Fibroblast of lung (primary cell): Measurements from ENCODE around the gene TMC2. TPM values are rescaled to one million over a fixed set of nuclear protein-coding genes. Genes with fewer than 3 reads are reported as not detected.
"Not testable (repeated sequence)": the region's sequence is repeated elsewhere in the genome, so short reads cannot be mapped to it uniquely, and the experiment has no call there.

Source experiments
- DNase-seq, 2 donors: peaks; one replicate each; pipeline versions ENCODE4 v3.0.0 to v3.0.0-alpha.2; 2010; ENCODE audit warnings: low read depth in 2 of 2
- H2AFZ ChIP-seq: 2 replicates; pipeline ENCODE4 v1.5.1; 2012; ENCODE audit warnings: low read length, control low read depth, inconsistent platforms
- H3K27ac ChIP-seq: 2 replicates; pipeline ENCODE4 v1.5.1; 2011; ENCODE audit warnings: low read length, control low read depth; ENCODE audit not compliant: insufficient read depth
- H3K27me3 ChIP-seq: 2 replicates; pipeline ENCODE4 v1.5.1; 2011; ENCODE audit warnings: mild to moderate bottlenecking, low read length; ENCODE audit not compliant: control insufficient read depth, insufficient read depth
- H3K36me3 ChIP-seq: 2 replicates; pipeline ENCODE4 v1.5.1; 2011; ENCODE audit warnings: low read length; ENCODE audit not compliant: control insufficient read depth, insufficient read depth
- H3K4me1 ChIP-seq: 2 replicates; pipeline ENCODE4 v1.5.1; 2011; ENCODE audit warnings: low read length; ENCODE audit not compliant: control insufficient read depth, insufficient read depth; ENCODE audit errors: extremely low read depth
- H3K4me2 ChIP-seq: 2 replicates; pipeline ENCODE4 v1.5.1; 2011; ENCODE audit warnings: low read length, control low read depth; ENCODE audit not compliant: insufficient read depth; ENCODE audit errors: extremely low read depth
- H3K4me3 ChIP-seq, 4 experiments: fragments of 200-600 bp in 1 of 4; sonication (generic) in 1 of 4; replicated peaks in 1 of 4; 2 replicates each; pipeline ENCODE4 v1.5.1; 2011 to 2016; ENCODE audit warnings: low read length in 4 of 4, low read depth in 3 of 4, mild to moderate bottlenecking in 3 of 4, control low read depth in 2 of 4, inconsistent platforms in 1 of 4, mixed read lengths in 1 of 4; ENCODE audit not compliant: insufficient read depth in 1 of 4; ENCODE audit errors: control extremely low read depth in 1 of 4
- H3K79me2 ChIP-seq: 2 replicates; pipeline ENCODE4 v1.5.1; 2012; ENCODE audit warnings: mild to moderate bottlenecking, low read length, inconsistent platforms; ENCODE audit not compliant: control insufficient read depth, insufficient read depth
- H3K9ac ChIP-seq: 2 replicates; pipeline ENCODE4 v1.5.1; 2011; ENCODE audit warnings: mild to moderate bottlenecking, low read length, control low read depth; ENCODE audit not compliant: insufficient read depth
- H3K9me3 ChIP-seq: 2 replicates; pipeline ENCODE4 v1.5.1; 2012; ENCODE audit warnings: low read depth, low read length; ENCODE audit not compliant: control insufficient read depth, insufficient read depth
- H4K20me1 ChIP-seq: 2 replicates; pipeline ENCODE4 v1.5.1; 2011; ENCODE audit warnings: low read length; ENCODE audit not compliant: control insufficient read depth, insufficient read depth; ENCODE audit errors: extremely low read depth
- CTCF ChIP-seq, 2 donors: IDR thresholded peaks in 1 of 2; conservative IDR thresholded peaks in 1 of 2; 1 replicate in 1 of 2; 2 replicates in 1 of 2; pipeline ENCODE4 v1.5.1; 2011 to 2012; ENCODE audit warnings: low read length in 2 of 2, control low read depth in 1 of 2, inconsistent platforms in 1 of 2, low read depth in 1 of 2, mild to moderate bottlenecking in 1 of 2
- EZH2 ChIP-seq: IDR thresholded peaks from 2 replicates; pipeline ENCODE4 v1.5.1; 2012; ENCODE audit warnings: low read length, control low read depth, mild to moderate bottlenecking; ENCODE audit errors: missing control alignments
- polyA plus RNA-seq, 2 donors: library from polyadenylated mRNA; depleted of rRNA in 1 of 2; stranded (reverse) in 1 of 2; unstranded in 1 of 2; fragments of >200 nt; gene quantifications; 2 replicates each; pipeline ENCODE4 v1.2.1, GENCODE V29; 2011 to 2012; ENCODE audit warnings: missing spikeins in 1 of 2
- total RNA-seq: library from RNA; depleted of rRNA; stranded (reverse); fragments of >200 nt; gene quantifications from 2 replicates; pipeline ENCODE4 v1.2.1, GENCODE V29; 2014

The TMC2 gene
- total and polyA plus RNA-seq, 2 donors (not counting 1 experiment from before 2014, with no cell fraction given): under 0.01 TPM; not detected in 1

GRCh38 chr20:2673453-2673852 is 137.1 kb downstream of the TMC2 start:
- no peak overlapping the region for H3K4me3 ChIP-seq
- no peaks in the 10 kb centered on the region for H3K79me2 ChIP-seq
- no peak overlapping the region for H3K27ac ChIP-seq
- no peak for TF ChIP-seq CTCF (conservative IDR thresholded peaks at IDR 0.05 in 1 of 2, IDR thresholded peaks at IDR 0.05 in 1 of 2; ENCODE audit: low read depth in 1 of 2, low read length in 2 of 2)
- TF ChIP-seq EZH2: no peak
- DNase-seq: no peak
- no peaks in the 10 kb centered on the region for H3K4me1 ChIP-seq
- no peak overlapping the region for H3K4me2 ChIP-seq
- H4K20me1 ChIP-seq: no peaks in the 10 kb centered on the region
- no peak overlapping the region for H2AFZ ChIP-seq
- H3K9me3 ChIP-seq: no peaks in the 10 kb centered on the region
- H3K9ac ChIP-seq: no peak overlapping the region
- no peaks in the 10 kb centered on the region for H3K36me3 ChIP-seq
- H3K27me3 ChIP-seq: no peaks in the 10 kb centered on the region

- H3K4me3 ChIP-seq: no peak overlapping the region
- H3K4me1 ChIP-seq: no peaks in the 10 kb centered on the region
- no peaks in the 10 kb centered on the region for H4K20me1 ChIP-seq
- no peaks in the 10 kb centered on the region for H3K9me3 ChIP-seq
- TF ChIP-seq EZH2 (no peak), CTCF (conservative IDR thresholded peaks at IDR 0.05 in 1 of 2, IDR thresholded peaks at IDR 0.05 in 1 of 2; ENCODE audit: low read depth in 1 of 2, low read length in 2 of 2) (no peak)
- no peak overlapping the region for H2AFZ ChIP-seq
- no peaks in the 10 kb centered on the region for H3K79me2 ChIP-seq
- H3K27me3 ChIP-seq: peaks cover 3% of the 10 kb centered on the region
- no peak overlapping the region for H3K4me2 ChIP-seq
- H3K9ac ChIP-seq: no peak overlapping the region
- no peak overlapping the region for H3K27ac ChIP-seq
- no peak for DNase-seq
- H3K36me3 ChIP-seq: no peaks in the 10 kb centered on the region
Observed at GRCh38 chr20:2680046-2680445, 143.7 kb downstream of the TMC2 start.

- H3K9me3 ChIP-seq, H3K27ac ChIP-seq: not testable (repeated sequence)
Observed at GRCh38 chr20:2682040-2682439, 145.7 kb downstream of the TMC2 start.

GRCh38 chr20:2684817-2685216 is 148.4 kb downstream of the TMC2 start:
- not testable (repeated sequence) for H3K27ac ChIP-seq, H3K27me3 ChIP-seq, H3K4me3 ChIP-seq, H3K79me2 ChIP-seq, H3K4me1 ChIP-seq, DNase-seq, H3K9me3 ChIP-seq, H2AFZ ChIP-seq, H3K36me3 ChIP-seq, H3K4me2 ChIP-seq, H4K20me1 ChIP-seq, H3K9ac ChIP-seq

More at GRCh38 chr20:2682040-2682439, 145.7 kb downstream of the TMC2 start:
- DNase-seq, H3K4me3 ChIP-seq, H3K4me1 ChIP-seq, H3K4me2 ChIP-seq, H3K36me3 ChIP-seq, H2AFZ ChIP-seq, H3K27me3 ChIP-seq, H3K9ac ChIP-seq, H4K20me1 ChIP-seq, H3K79me2 ChIP-seq: not testable (repeated sequence)
